Measurements from ENCODE around the gene APOBEC3A.
A peak's percentile ranks its signal among the peaks of the same experiment; 100 is the strongest.
"Not testable (repeated sequence)": the region's sequence is repeated elsewhere in the genome, so short reads cannot be mapped to it uniquely, and the experiment has no call there.

APOBEC3A gene

GRCh38 chr22:38987171-38987895 is 29.9 kb downstream of the APOBEC3A start:
- Histone ChIP-seq H3K27me3 (no peaks in the 10 kb centered on the region), H3K27ac (no peak overlapping the region), H3K4me1 (peaks cover 0 to 5% (median 4%) of the 10 kb centered on the region in 4 donors), H3K9me3 (no peaks in the 10 kb centered on the region), H3K4me3 (no peak overlapping the region), H3K36me3 (no peaks in the 10 kb centered on the region)
- intact Hi-C loops (cut with DNase I; ENCODE audit: low total_unique reads), result no loop called here
- DNase-seq, result no peak
- no peak for TF ChIP-seq CTCF (IDR thresholded peaks at IDR 0.05)

- TF ChIP-seq CTCF (IDR thresholded peaks at IDR 0.05), result no peak
- peaks cover 0 to 6% of the 10 kb centered on the region in 2 donors for H3K27me3 ChIP-seq
- DNase-seq, result no peak
- intact Hi-C loops (cut with DNase I; ENCODE audit: low total_unique reads), result no loop called here
- H3K4me1 ChIP-seq, result no peaks in the 10 kb centered on the region
- H3K9me3 ChIP-seq, result no peaks in the 10 kb centered on the region
- H3K4me3 ChIP-seq, result no peak overlapping the region
- H3K27ac ChIP-seq, result no peak overlapping the region
- no peaks in the 10 kb centered on the region for H3K36me3 ChIP-seq
These were observed 32.1 kb downstream of the APOBEC3A start for GRCh38 chr22:38989466-38989865.

GRCh38 chr22:38992871-38993371 is 35.5 kb downstream of the APOBEC3A start:
- DNase-seq; H3K27ac ChIP-seq; H3K4me1 ChIP-seq; H3K4me3 ChIP-seq; H3K36me3 ChIP-seq; intact Hi-C loops (cut with DNase I; ENCODE audit: low total_unique reads); H3K9me3 ChIP-seq: not testable (repeated sequence)
- peaks cover 0 to 29% of the 10 kb centered on the region in 2 donors for H3K27me3 ChIP-seq

GRCh38 chr22:38996105-38996504 is 38.7 kb downstream of the APOBEC3A start:
- no peak overlapping the region for H3K4me3 ChIP-seq
- H3K36me3 ChIP-seq, result no peaks in the 10 kb centered on the region
- no peak for DNase-seq
- no peak overlapping the region for H3K27ac ChIP-seq
- no peak for TF ChIP-seq CTCF (IDR thresholded peaks at IDR 0.05)
- H3K27me3 ChIP-seq, result peaks cover 0 to 32% of the 10 kb centered on the region in 2 donors
- H3K9me3 ChIP-seq, result no peaks in the 10 kb centered on the region
- intact Hi-C loops (cut with DNase I; ENCODE audit: low total_unique reads), result no loop called here
- no peaks in the 10 kb centered on the region for H3K4me1 ChIP-seq

GRCh38 chr22:38997518-38997917 is 40.1 kb downstream of the APOBEC3A start:
- intact Hi-C loops (cut with DNase I; ENCODE audit: low total_unique reads), result no loop called here
- H3K27ac ChIP-seq, result no peak overlapping the region
- no peak for DNase-seq
- TF ChIP-seq CTCF (IDR thresholded peaks at IDR 0.05), result no peak
- H3K4me1 ChIP-seq, result no peaks in the 10 kb centered on the region
- no peaks in the 10 kb centered on the region for H3K36me3 ChIP-seq
- no peaks in the 10 kb centered on the region for H3K9me3 ChIP-seq
- no peak overlapping the region for H3K4me3 ChIP-seq
- peaks cover 0 to 32% of the 10 kb centered on the region in 2 donors for H3K27me3 ChIP-seq

- intact Hi-C loops (cut with DNase I; ENCODE audit: low total_unique reads), result loop anchor here (2.0 to 5.0 kb wide), 2 partner anchors 136 to 234 kb away; no protein-coding TSS in a partner anchor
- Histone ChIP-seq H3K36me3 (no peaks in the 10 kb centered on the region), H3K4me3 (no peak overlapping the region), H3K9me3 (no peaks in the 10 kb centered on the region), H3K27ac (no peak overlapping the region), H3K27me3 (peaks cover 0 to 3% of the 10 kb centered on the region in 2 donors), H3K4me1 (peaks cover 0 to 4% (median 0%) of the 10 kb centered on the region in 4 donors)
- DNase-seq, result peak; percentile 73 to 86
- TF ChIP-seq CTCF (IDR thresholded peaks at IDR 0.05), result peak; percentile 76 to 78
These were observed 45.8 kb downstream of the APOBEC3A start for GRCh38 chr22:39003165-39003638.
